ENCODE measurements around the gene ABCC11.

Gene ABCC11

GRCh38 chr16:48225456-48225855 lies 21.9 kb downstream of the ABCC11 start:
- Histone ChIP-seq H3K4ac (ENCODE audit: low read depth, low read length) (no peak overlapping the region), H4K12ac (ENCODE audit: low read depth, low read length) (no peak overlapping the region), H3K9me3 (ENCODE audit: insufficient read depth, low read depth, low read length) (no peaks in the 10 kb centered on the region), H2BK120ac (ENCODE audit: insufficient read depth, low read length, poor library complexity) (no peak overlapping the region), H3K4me1 (ENCODE audit: control insufficient read depth in 1 of 2, insufficient read depth in 2 of 2, low read length in 2 of 2) (no peaks in the 10 kb centered on the region), H3K4me2 (ENCODE audit: low read length) (no peak overlapping the region), H3K9ac (ENCODE audit: low read length) (no peak overlapping the region), H4K91ac (ENCODE audit: low read depth, low read length) (no peak overlapping the region), H2BK5ac (ENCODE audit: low read depth, low read length, poor library complexity) (no peak overlapping the region), H3K14ac (ENCODE audit: low read length) (no peak overlapping the region), H2AFZ (ENCODE audit: insufficient read depth, low read length, poor library complexity) (no peak overlapping the region), H3K18ac (ENCODE audit: low read length) (no peak overlapping the region), H3K27ac (ENCODE audit: low read depth, low read length) (no peak overlapping the region), H3K23ac (ENCODE audit: low read length) (no peak overlapping the region), H3K36me3 (ENCODE audit: control insufficient read depth in 1 of 2, insufficient read depth in 2 of 2, low read length in 2 of 2) (no peaks in the 10 kb centered on the region), H3K79me2 (ENCODE audit: control insufficient read depth, insufficient read depth, low read length, poor library complexity) (no peaks in the 10 kb centered on the region), H3K4me3 (ENCODE audit: low read depth, low read length) (no peak overlapping the region), H4K8ac (ENCODE audit: low read depth, low read length) (no peak overlapping the region), H3K79me1 (ENCODE audit: low read length) (no peaks in the 10 kb centered on the region), H3K27me3 (ENCODE audit: insufficient read depth, low read length) (no peaks in the 10 kb centered on the region), H2AK5ac (ENCODE audit: low read length) (no peak overlapping the region), H2BK12ac (ENCODE audit: low read length) (no peak overlapping the region)
- DNase-seq = no peak
- no CpG with 5 or more reads among the region's 5 CpGs for WGBS (ENCODE audit: extremely low coverage, insufficient coverage, insufficient read length)

GRCh38 chr16:48223490-48223889 lies 23.8 kb downstream of the ABCC11 start:
- Histone ChIP-seq H3K9me3 (ENCODE audit: insufficient read depth, low read depth, low read length) (no peaks in the 10 kb centered on the region), H4K12ac (ENCODE audit: low read depth, low read length) (no peak overlapping the region), H3K79me1 (ENCODE audit: low read length) (no peaks in the 10 kb centered on the region), H2AK5ac (ENCODE audit: low read length) (no peak overlapping the region), H3K23ac (ENCODE audit: low read length) (no peak overlapping the region), H3K27ac (ENCODE audit: low read depth, low read length) (no peak overlapping the region), H3K4me2 (ENCODE audit: low read length) (no peak overlapping the region), H2BK120ac (ENCODE audit: insufficient read depth, low read length, poor library complexity) (no peak overlapping the region), H2BK5ac (ENCODE audit: low read depth, low read length, poor library complexity) (no peak overlapping the region), H4K8ac (ENCODE audit: low read depth, low read length) (no peak overlapping the region), H3K4ac (ENCODE audit: low read depth, low read length) (no peak overlapping the region), H3K36me3 (ENCODE audit: control insufficient read depth in 1 of 2, insufficient read depth in 2 of 2, low read length in 2 of 2) (no peaks in the 10 kb centered on the region), H3K4me1 (ENCODE audit: control insufficient read depth in 1 of 2, insufficient read depth in 2 of 2, low read length in 2 of 2) (no peaks in the 10 kb centered on the region), H3K79me2 (ENCODE audit: control insufficient read depth, insufficient read depth, low read length, poor library complexity) (no peaks in the 10 kb centered on the region), H2BK12ac (ENCODE audit: low read length) (no peak overlapping the region), H3K4me3 (ENCODE audit: low read depth, low read length) (no peak overlapping the region), H3K14ac (ENCODE audit: low read length) (no peak overlapping the region), H3K18ac (ENCODE audit: low read length) (no peak overlapping the region), H3K9ac (ENCODE audit: low read length) (no peak overlapping the region), H4K91ac (ENCODE audit: low read depth, low read length) (no peak overlapping the region), H2AFZ (ENCODE audit: insufficient read depth, low read length, poor library complexity) (no peak overlapping the region), H3K27me3 (ENCODE audit: insufficient read depth, low read length) (no peaks in the 10 kb centered on the region)
- no peak for DNase-seq
- WGBS (ENCODE audit: extremely low coverage, insufficient coverage, insufficient read length) = no CpG with 5 or more reads among the region's 4 CpGs

GRCh38 chr16:48220891-48221290 lies 26.4 kb downstream of the ABCC11 start:
- Histone ChIP-seq H3K79me2 (ENCODE audit: control insufficient read depth, insufficient read depth, low read length, poor library complexity) (no peaks in the 10 kb centered on the region), H2AK5ac (ENCODE audit: low read length) (no peak overlapping the region), H3K4me3 (ENCODE audit: low read depth, low read length) (no peak overlapping the region), H2AFZ (ENCODE audit: insufficient read depth, low read length, poor library complexity) (no peak overlapping the region), H3K27me3 (ENCODE audit: insufficient read depth, low read length) (no peaks in the 10 kb centered on the region), H3K14ac (ENCODE audit: low read length) (no peak overlapping the region), H3K23ac (ENCODE audit: low read length) (no peak overlapping the region), H3K27ac (ENCODE audit: low read depth, low read length) (no peak overlapping the region), H2BK120ac (ENCODE audit: insufficient read depth, low read length, poor library complexity) (no peak overlapping the region), H2BK12ac (ENCODE audit: low read length) (no peak overlapping the region), H3K4ac (ENCODE audit: low read depth, low read length) (no peak overlapping the region), H4K8ac (ENCODE audit: low read depth, low read length) (no peak overlapping the region), H3K9me3 (ENCODE audit: insufficient read depth, low read depth, low read length) (peaks cover 2% of the 10 kb centered on the region), H2BK5ac (ENCODE audit: low read depth, low read length, poor library complexity) (no peak overlapping the region), H4K12ac (ENCODE audit: low read depth, low read length) (no peak overlapping the region), H3K4me1 (ENCODE audit: control insufficient read depth in 1 of 2, insufficient read depth in 2 of 2, low read length in 2 of 2) (no peaks in the 10 kb centered on the region), H3K36me3 (ENCODE audit: control insufficient read depth in 1 of 2, insufficient read depth in 2 of 2, low read length in 2 of 2) (no peaks in the 10 kb centered on the region), H4K91ac (ENCODE audit: low read depth, low read length) (no peak overlapping the region), H3K18ac (ENCODE audit: low read length) (no peak overlapping the region), H3K4me2 (ENCODE audit: low read length) (no peak overlapping the region), H3K9ac (ENCODE audit: low read length) (no peak overlapping the region), H3K79me1 (ENCODE audit: low read length) (no peaks in the 10 kb centered on the region)
- DNase-seq = no peak
- WGBS (ENCODE audit: extremely low coverage, insufficient coverage, insufficient read length) = no CpG with 5 or more reads among the region's 3 CpGs

GRCh38 chr16:48218473-48218872 lies 28.9 kb downstream of the ABCC11 start:
- no peak overlapping the region for H4K8ac ChIP-seq (ENCODE audit: low read depth, low read length)
- H3K18ac ChIP-seq (ENCODE audit: low read length) = no peak overlapping the region

More at GRCh38 chr16:48218473-48218872, 28.9 kb downstream of the ABCC11 start:
- H3K27me3 ChIP-seq (ENCODE audit: insufficient read depth, low read length) = no peaks in the 10 kb centered on the region
- no peak overlapping the region for H3K27ac ChIP-seq (ENCODE audit: low read depth, low read length)
- H3K4me1 ChIP-seq (ENCODE audit: control insufficient read depth in 1 of 2, insufficient read depth in 2 of 2, low read length in 2 of 2) = no peaks in the 10 kb centered on the region
- H3K4ac ChIP-seq (ENCODE audit: low read depth, low read length) = no peak overlapping the region
- WGBS (ENCODE audit: extremely low coverage, insufficient coverage, insufficient read length) = no CpG with 5 or more reads among the region's 3 CpGs
- H3K23ac ChIP-seq (ENCODE audit: low read length) = no peak overlapping the region
- DNase-seq = no peak
- H2AFZ ChIP-seq (ENCODE audit: insufficient read depth, low read length, poor library complexity) = no peak overlapping the region
- H3K79me1 ChIP-seq (ENCODE audit: low read length) = no peaks in the 10 kb centered on the region
- no peak overlapping the region for H2BK5ac ChIP-seq (ENCODE audit: low read depth, low read length, poor library complexity)
- H3K36me3 ChIP-seq (ENCODE audit: control insufficient read depth in 1 of 2, insufficient read depth in 2 of 2, low read length in 2 of 2) = no peaks in the 10 kb centered on the region
- no peak overlapping the region for H3K4me3 ChIP-seq (ENCODE audit: low read depth, low read length)
- H3K79me2 ChIP-seq (ENCODE audit: control insufficient read depth, insufficient read depth, low read length, poor library complexity) = no peaks in the 10 kb centered on the region
- no peak overlapping the region for H4K91ac ChIP-seq (ENCODE audit: low read depth, low read length)
- H4K12ac ChIP-seq (ENCODE audit: low read depth, low read length) = no peak overlapping the region
- no peak overlapping the region for H3K14ac ChIP-seq (ENCODE audit: low read length)
- no peak overlapping the region for H2BK12ac ChIP-seq (ENCODE audit: low read length)
- no peak overlapping the region for H2AK5ac ChIP-seq (ENCODE audit: low read length)
- no peak overlapping the region for H3K9ac ChIP-seq (ENCODE audit: low read length)
- no peak overlapping the region for H2BK120ac ChIP-seq (ENCODE audit: insufficient read depth, low read length, poor library complexity)
- H3K4me2 ChIP-seq (ENCODE audit: low read length) = no peak overlapping the region
- H3K9me3 ChIP-seq (ENCODE audit: insufficient read depth, low read depth, low read length) = peaks cover 4% of the 10 kb centered on the region
